MG63 (cell line): ENCODE results near the gene TRMT44. TPM values are rescaled to one million over a fixed set of nuclear protein-coding genes. Genes with fewer than 3 reads are reported as not detected.
"Not testable (repeated sequence)": the region's sequence is repeated elsewhere in the genome, so short reads cannot be mapped to it uniquely, and the experiment has no call there.

Experiments
- DNase-seq: peaks from one replicate; pipeline ENCODE4 v3.0.0-alpha.2; 2020
- H3K27me3 ChIP-seq: fragments of 250-450 bp; sonication (Bioruptor Pico); 2 replicates; pipeline ENCODE4 v1.5.1; 2020; ENCODE audit warnings: mild to moderate bottlenecking, moderate library complexity
- H3K36me3 ChIP-seq: fragments of 250-450 bp; sonication (Bioruptor Pico); 2 replicates; pipeline ENCODE4 v1.5.1; 2020; ENCODE audit warnings: mild to moderate bottlenecking, moderate library complexity
- H3K4me3 ChIP-seq: fragments of 250-450 bp; sonication (Bioruptor Pico); 2 replicates; pipeline ENCODE4 v1.5.1; 2020; ENCODE audit warnings: mild to moderate bottlenecking, moderate library complexity
- H3K9me3 ChIP-seq: fragments of 250-450 bp; sonication (Bioruptor Pico); 2 replicates; pipeline ENCODE4 v1.5.1; 2020; ENCODE audit warnings: mild to moderate bottlenecking, moderate library complexity
- total RNA-seq: library from RNA; depleted of rRNA; stranded (reverse); fragments of >200 nt; shearing (Covaris generic); gene quantifications from 2 replicates; pipeline ENCODE4 v1.2.3, GENCODE V29; 2014; ENCODE audit warnings: low replicate concordance

The TRMT44 gene
- total RNA-seq, 1 experiment from 2014 or later: 13.4 TPM

- H3K9me3 ChIP-seq, DNase-seq, H3K27me3 ChIP-seq, H3K4me3 ChIP-seq, H3K36me3 ChIP-seq: not testable (repeated sequence)
Measured at GRCh38 chr4:8420151-8420550, 20.4 kb upstream of the TRMT44 start.

DNA sequence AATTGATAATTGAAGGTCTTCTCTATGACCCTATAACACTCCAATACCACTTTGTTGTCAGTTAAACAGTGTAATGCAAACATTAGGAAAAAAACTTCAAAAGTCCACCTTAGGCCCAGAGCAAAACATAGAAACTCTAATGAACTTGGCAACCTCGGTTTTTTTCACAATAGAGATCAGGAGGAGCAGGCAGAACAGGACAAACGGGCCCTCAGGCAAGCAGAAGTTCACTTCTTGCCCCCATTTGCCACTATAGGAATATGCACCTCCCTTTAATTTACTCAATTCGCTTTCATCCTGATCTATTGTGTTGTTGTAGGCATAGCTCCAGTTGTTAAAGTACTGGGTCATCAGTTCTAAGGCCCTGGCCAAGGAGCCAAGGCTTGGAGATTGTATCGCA is 18.2 kb upstream of the TRMT44 start:
- H3K27me3 ChIP-seq: no peaks in the 10 kb centered on the region
- DNase-seq: no peak
- H3K4me3 ChIP-seq: no peak overlapping the region
- H3K9me3 ChIP-seq: no peaks in the 10 kb centered on the region
- no peaks in the 10 kb centered on the region for H3K36me3 ChIP-seq

- no peaks in the 10 kb centered on the region for H3K9me3 ChIP-seq
- H3K36me3 ChIP-seq: no peaks in the 10 kb centered on the region
- no peak overlapping the region for H3K4me3 ChIP-seq
- no peak for DNase-seq
- H3K27me3 ChIP-seq: no peaks in the 10 kb centered on the region
Measured at GRCh38 chr4:8422786-8423185, 17.8 kb upstream of the TRMT44 start.

- Histone ChIP-seq H3K36me3 (no peaks in the 10 kb centered on the region), H3K9me3 (no peaks in the 10 kb centered on the region), H3K4me3 (peak overlapping the region; percentile 66), H3K27me3 (no peaks in the 10 kb centered on the region)
- DNase-seq: no peak
Measured at GRCh38 chr4:8427262-8427661, 13.3 kb upstream of the TRMT44 start.

GRCh38 chr4:8427761-8428287 is 12.8 kb upstream of the TRMT44 start:
- no peaks in the 10 kb centered on the region for H3K36me3 ChIP-seq
- DNase-seq: peak; percentile 77
- no peaks in the 10 kb centered on the region for H3K27me3 ChIP-seq
- no peaks in the 10 kb centered on the region for H3K9me3 ChIP-seq
- peak overlapping the region; percentile 66 for H3K4me3 ChIP-seq

GRCh38 chr4:8428288-8429097 is 12.1 kb upstream of the TRMT44 start:
- DNase-seq: peak; percentile 80
- peak overlapping the region; percentile 66 for H3K4me3 ChIP-seq
- H3K27me3 ChIP-seq: no peaks in the 10 kb centered on the region
- no peaks in the 10 kb centered on the region for H3K36me3 ChIP-seq
- no peaks in the 10 kb centered on the region for H3K9me3 ChIP-seq

DNA sequence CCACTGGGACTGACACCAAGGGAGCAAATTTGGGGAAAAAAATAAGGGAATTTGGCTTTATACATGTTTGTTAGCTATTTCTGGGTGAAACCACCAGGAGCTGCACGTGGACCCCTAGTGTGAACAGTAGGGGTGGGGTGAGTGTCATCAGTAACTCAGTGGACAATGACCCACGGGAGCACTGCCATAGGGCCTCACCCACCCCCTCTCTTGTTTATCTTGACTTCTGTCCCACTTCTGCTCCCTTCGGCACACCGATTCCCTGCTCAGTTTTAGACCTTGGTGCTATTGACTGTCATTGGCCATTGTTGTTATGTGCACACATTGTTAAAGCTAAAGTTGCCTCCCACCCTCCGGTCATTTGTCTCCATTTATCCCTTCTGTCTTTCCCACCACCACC is 9.0 kb upstream of the TRMT44 start:
- Histone ChIP-seq H3K4me3 (no peak overlapping the region), H3K9me3 (no peaks in the 10 kb centered on the region), H3K36me3 (no peaks in the 10 kb centered on the region), H3K27me3 (no peaks in the 10 kb centered on the region)
- no peak for DNase-seq

DNA sequence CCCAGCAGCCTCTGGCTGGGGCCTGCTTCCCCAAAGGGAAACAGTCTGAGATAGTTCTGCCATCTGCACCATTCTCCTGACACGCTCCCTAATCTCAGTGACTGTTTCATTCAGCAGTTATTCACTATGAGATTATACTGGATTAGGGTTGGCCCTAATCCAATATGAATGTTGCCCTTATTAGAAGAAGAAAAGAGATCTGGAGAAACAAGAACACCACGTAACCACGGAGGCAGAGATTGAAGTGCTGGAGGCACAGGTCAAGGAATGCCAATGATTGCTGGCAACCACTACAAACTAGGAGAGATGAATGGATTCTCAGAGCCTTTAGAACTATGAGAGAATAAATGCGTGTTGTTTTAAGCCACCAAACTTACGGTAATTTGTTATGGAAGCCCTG is 7.4 kb upstream of the TRMT44 start:
- H3K36me3 ChIP-seq: no peaks in the 10 kb centered on the region
- H3K4me3 ChIP-seq: no peak overlapping the region
- no peaks in the 10 kb centered on the region for H3K27me3 ChIP-seq
- no peak for DNase-seq
- no peaks in the 10 kb centered on the region for H3K9me3 ChIP-seq

GRCh38 chr4:8434251-8435073 is 6.1 kb upstream of the TRMT44 start:
- DNase-seq: no peak
- H3K36me3 ChIP-seq: no peaks in the 10 kb centered on the region
- H3K27me3 ChIP-seq: no peaks in the 10 kb centered on the region
- H3K9me3 ChIP-seq: no peaks in the 10 kb centered on the region
- H3K4me3 ChIP-seq: no peak overlapping the region

DNA sequence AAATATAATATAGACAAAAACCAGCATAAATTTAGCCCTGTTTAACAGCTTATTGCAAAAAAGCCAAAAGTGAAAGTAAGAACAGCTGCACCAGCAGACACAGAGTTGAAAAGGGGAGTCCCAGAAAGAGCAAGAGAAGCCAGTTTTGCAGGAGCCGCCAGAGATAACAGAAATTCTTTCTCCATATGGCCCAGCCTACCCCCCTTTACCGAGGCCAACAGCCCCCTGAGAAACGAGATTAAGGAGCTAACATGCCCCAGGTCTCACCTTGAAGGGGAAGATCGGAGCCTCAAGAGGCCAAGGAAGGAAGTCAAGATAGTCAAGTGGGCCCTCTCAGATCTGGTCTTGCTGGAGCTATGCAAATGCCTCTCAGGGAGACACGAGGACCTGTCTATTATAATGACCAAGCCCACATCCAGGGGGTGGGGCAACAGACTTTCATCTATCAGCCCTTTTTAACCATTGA is 4.9 kb upstream of the TRMT44 start:
- H3K36me3 ChIP-seq: no peaks in the 10 kb centered on the region
- H3K4me3 ChIP-seq: no peak overlapping the region
- no peak for DNase-seq
- no peaks in the 10 kb centered on the region for H3K9me3 ChIP-seq
- no peaks in the 10 kb centered on the region for H3K27me3 ChIP-seq

GRCh38 chr4:8437281-8437680 is 3.3 kb upstream of the TRMT44 start:
- H3K4me3 ChIP-seq: no peak overlapping the region
- H3K9me3 ChIP-seq: no peaks in the 10 kb centered on the region
- no peaks in the 10 kb centered on the region for H3K36me3 ChIP-seq
- DNase-seq: no peak
- H3K27me3 ChIP-seq: no peaks in the 10 kb centered on the region

- no peaks in the 10 kb centered on the region for H3K36me3 ChIP-seq
- DNase-seq: no peak
- H3K9me3 ChIP-seq: no peaks in the 10 kb centered on the region
- H3K4me3 ChIP-seq: no peak overlapping the region
- H3K27me3 ChIP-seq: no peaks in the 10 kb centered on the region
Measured at GRCh38 chr4:8438743-8439142, 1.8 kb upstream of the TRMT44 start.

DNA sequence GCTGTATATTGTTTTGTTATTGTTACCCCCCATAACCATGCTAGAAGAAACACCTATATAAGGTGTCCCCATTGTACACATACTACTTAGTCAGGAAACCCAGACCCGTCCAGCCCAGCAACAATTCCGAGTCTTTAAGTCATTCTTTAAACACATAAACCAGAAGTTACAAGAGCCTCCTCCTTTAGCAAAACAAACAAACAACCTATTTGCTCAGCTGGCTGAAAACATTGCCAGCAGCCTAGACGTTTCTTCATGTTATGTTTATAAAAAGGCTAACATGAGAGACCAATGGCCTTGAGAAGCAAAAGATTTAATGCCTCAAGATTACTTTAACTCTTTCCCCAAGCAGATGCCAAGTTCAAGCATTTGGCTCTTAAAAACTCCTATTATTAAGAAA is 1.4 kb upstream of the TRMT44 start:
- H3K9me3 ChIP-seq: no peaks in the 10 kb centered on the region
- H3K27me3 ChIP-seq: no peaks in the 10 kb centered on the region
- peak overlapping the region; percentile 62 for H3K4me3 ChIP-seq
- no peaks in the 10 kb centered on the region for H3K36me3 ChIP-seq
- peak; percentile 1 for DNase-seq

- H3K4me3 ChIP-seq: peak overlapping the region; percentile 62
- no peaks in the 10 kb centered on the region for H3K36me3 ChIP-seq
Measured at GRCh38 chr4:8439914-8440491, 574 bp upstream of the TRMT44 start.

GRCh38 chr4:8441499-8442091 is 1.0 kb downstream of the TRMT44 start:
- Histone ChIP-seq H3K4me3 (peak overlapping the region; percentile 62), H3K27me3 (no peaks in the 10 kb centered on the region), H3K9me3 (no peaks in the 10 kb centered on the region), H3K36me3 (no peaks in the 10 kb centered on the region)
- DNase-seq: no peak

More at GRCh38 chr4:8439914-8440491, 574 bp upstream of the TRMT44 start:
- Histone ChIP-seq H3K27me3 (no peaks in the 10 kb centered on the region), H3K9me3 (no peaks in the 10 kb centered on the region)
- no peak for DNase-seq

- Histone ChIP-seq H3K27me3 (no peaks in the 10 kb centered on the region), H3K4me3 (no peak overlapping the region)
Measured at GRCh38 chr4:8442596-8443358, 2.2 kb downstream of the TRMT44 start.

More at GRCh38 chr4:8442596-8443358, 2.2 kb downstream of the TRMT44 start:
- Histone ChIP-seq H3K36me3 (no peaks in the 10 kb centered on the region), H3K9me3 (no peaks in the 10 kb centered on the region)
- DNase-seq: no peak
